GM23338 (cell line): Measurements from ENCODE around the gene USP2. TPM values are rescaled to one million over a fixed set of nuclear protein-coding genes. Genes with fewer than 3 reads are reported as not detected.

Source experiments
- EZH2 ChIP-seq: fragments of 200-600 bp; sonication (generic); IDR thresholded peaks from one replicate; pipeline ENCODE4 v1.8.0; 2017; ENCODE audit warnings: antibody characterized with exemption, mild to moderate bottlenecking, low read depth; ENCODE audit not compliant: unreplicated experiment
- NANOG ChIP-seq: IDR thresholded peaks from 2 replicates; pipeline ENCODE4 v1.6.1; 2016; ENCODE audit warnings: antibody characterized with exemption, borderline replicate concordance
- STAT1 ChIP-seq: IDR thresholded peaks from one replicate; pipeline ENCODE4 v1.6.1; 2016; ENCODE audit warnings: antibody characterized with exemption; ENCODE audit not compliant: unreplicated experiment
- ZNF114 ChIP-seq: fragments of 250-450 bp; sonication (Bioruptor Pico); IDR thresholded peaks from 2 replicates; pipeline ENCODE4 v1.5.0; 2020; ENCODE audit warnings: mild to moderate bottlenecking, moderate library complexity
- polyA plus RNA-seq: library from polyadenylated mRNA; unstranded; fragments of >200 nt; fragmentation: Nextera tagmentation; extraction: Ambion mirVana; gene quantifications from 2 replicates; pipeline ENCODE4 v1.2.1, GENCODE V29; 2016
- total RNA-seq: library from RNA; depleted of rRNA; stranded (reverse); fragments of >200 nt; shearing (Covaris generic); gene quantifications from 2 replicates; pipeline ENCODE4 v1.2.3, GENCODE V29; 2014
- TF ChIP-seq, protein P1 (sequence below): fragments of 250-450 bp; sonication (Bioruptor Pico); IDR thresholded peaks from 2 replicates; pipeline ENCODE4 v1.5.0; 2020; ENCODE audit warnings: mild to moderate bottlenecking, moderate library complexity
- TF ChIP-seq, protein P2 (sequence below): IDR thresholded peaks from one replicate; pipeline ENCODE4 v1.6.1; 2018; ENCODE audit warnings: antibody characterized with exemption; ENCODE audit not compliant: unreplicated experiment

USP2 gene
- total and polyA plus RNA-seq, 2 experiments from 2014 or later, result 4.9 to 5.0 TPM

DNA sequence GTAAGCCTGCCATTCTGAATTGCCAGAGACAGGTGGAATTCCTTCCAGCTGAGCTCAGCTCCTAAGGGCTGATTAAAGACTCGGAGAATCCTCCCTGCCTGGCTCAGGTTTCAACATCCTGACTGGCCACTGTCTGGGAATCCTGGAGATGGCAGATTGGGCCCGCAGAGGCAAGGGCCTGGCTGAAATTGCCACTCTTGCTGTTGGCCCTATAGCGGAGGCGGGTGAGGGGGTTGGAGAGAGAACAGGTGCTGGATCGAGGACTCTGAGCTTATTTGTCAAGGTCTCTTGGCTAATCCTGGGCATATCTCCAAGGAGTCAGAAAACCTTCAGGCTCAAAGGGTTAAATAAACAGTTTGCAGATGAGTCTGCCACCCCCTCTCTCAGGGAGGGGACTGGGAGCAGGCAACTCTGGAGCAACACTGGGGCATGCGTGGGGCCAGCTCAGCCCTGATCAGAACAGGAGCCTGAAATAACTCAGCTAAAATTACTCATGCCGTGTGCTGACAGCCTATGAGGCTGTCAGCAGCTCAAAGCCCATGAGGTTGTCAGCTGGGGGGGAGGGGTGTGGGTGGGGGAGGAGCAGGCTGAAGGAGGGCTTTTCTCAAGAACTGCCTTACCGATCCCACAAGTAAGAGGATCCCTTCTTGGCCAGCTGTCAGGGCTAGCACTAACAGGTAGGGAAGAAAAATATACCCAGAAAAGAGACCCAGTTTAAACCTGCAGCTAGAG, 20.3 kb downstream of the USP2 start (continued):
- TF ChIP-seq, protein P1, sequence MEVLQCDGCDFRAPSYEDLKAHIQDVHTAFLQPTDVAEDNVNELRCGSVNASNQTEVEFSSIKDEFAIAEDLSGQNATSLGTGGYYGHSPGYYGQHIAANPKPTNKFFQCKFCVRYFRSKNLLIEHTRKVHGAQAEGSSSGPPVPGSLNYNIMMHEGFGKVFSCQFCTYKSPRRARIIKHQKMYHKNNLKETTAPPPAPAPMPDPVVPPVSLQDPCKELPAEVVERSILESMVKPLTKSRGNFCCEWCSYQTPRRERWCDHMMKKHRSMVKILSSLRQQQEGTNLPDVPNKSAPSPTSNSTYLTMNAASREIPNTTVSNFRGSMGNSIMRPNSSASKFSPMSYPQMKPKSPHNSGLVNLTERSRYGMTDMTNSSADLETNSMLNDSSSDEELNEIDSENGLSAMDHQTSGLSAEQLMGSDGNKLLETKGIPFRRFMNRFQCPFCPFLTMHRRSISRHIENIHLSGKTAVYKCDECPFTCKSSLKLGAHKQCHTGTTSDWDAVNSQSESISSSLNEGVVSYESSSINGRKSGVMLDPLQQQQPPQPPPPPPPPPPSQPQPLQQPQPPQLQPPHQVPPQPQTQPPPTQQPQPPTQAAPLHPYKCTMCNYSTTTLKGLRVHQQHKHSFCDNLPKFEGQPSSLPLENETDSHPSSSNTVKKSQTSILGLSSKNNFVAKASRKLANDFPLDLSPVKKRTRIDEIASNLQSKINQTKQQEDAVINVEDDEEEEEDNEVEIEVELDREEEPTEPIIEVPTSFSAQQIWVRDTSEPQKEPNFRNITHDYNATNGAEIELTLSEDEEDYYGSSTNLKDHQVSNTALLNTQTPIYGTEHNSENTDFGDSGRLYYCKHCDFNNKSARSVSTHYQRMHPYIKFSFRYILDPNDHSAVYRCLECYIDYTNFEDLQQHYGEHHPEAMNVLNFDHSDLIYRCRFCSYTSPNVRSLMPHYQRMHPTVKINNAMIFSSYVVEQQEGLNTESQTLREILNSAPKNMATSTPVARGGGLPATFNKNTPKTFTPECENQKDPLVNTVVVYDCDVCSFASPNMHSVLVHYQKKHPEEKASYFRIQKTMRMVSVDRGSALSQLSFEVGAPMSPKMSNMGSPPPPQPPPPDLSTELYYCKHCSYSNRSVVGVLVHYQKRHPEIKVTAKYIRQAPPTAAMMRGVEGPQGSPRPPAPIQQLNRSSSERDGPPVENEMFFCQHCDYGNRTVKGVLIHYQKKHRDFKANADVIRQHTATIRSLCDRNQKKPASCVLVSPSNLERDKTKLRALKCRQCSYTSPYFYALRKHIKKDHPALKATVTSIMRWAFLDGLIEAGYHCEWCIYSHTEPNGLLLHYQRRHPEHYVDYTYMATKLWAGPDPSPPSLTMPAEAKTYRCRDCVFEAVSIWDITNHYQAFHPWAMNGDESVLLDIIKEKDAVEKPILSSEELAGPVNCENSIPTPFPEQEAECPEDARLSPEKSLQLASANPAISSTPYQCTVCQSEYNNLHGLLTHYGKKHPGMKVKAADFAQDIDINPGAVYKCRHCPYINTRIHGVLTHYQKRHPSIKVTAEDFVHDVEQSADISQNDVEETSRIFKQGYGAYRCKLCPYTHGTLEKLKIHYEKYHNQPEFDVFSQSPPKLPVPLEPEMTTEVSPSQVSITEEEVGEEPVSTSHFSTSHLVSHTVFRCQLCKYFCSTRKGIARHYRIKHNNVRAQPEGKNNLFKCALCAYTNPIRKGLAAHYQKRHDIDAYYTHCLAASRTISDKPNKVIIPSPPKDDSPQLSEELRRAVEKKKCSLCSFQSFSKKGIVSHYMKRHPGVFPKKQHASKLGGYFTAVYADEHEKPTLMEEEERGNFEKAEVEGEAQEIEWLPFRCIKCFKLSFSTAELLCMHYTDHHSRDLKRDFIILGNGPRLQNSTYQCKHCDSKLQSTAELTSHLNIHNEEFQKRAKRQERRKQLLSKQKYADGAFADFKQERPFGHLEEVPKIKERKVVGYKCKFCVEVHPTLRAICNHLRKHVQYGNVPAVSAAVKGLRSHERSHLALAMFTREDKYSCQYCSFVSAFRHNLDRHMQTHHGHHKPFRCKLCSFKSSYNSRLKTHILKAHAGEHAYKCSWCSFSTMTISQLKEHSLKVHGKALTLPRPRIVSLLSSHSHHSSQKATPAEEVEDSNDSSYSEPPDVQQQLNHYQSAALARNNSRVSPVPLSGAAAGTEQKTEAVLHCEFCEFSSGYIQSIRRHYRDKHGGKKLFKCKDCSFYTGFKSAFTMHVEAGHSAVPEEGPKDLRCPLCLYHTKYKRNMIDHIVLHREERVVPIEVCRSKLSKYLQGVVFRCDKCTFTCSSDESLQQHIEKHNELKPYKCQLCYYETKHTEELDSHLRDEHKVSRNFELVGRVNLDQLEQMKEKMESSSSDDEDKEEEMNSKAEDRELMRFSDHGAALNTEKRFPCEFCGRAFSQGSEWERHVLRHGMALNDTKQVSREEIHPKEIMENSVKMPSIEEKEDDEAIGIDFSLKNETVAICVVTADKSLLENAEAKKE (CRISPR knock-in tag), result no peak
- TF ChIP-seq STAT1 (no peak), NANOG (no peak), EZH2 (no peak), ZNF114 (CRISPR knock-in tag) (no peak)
- TF ChIP-seq, protein P2, sequence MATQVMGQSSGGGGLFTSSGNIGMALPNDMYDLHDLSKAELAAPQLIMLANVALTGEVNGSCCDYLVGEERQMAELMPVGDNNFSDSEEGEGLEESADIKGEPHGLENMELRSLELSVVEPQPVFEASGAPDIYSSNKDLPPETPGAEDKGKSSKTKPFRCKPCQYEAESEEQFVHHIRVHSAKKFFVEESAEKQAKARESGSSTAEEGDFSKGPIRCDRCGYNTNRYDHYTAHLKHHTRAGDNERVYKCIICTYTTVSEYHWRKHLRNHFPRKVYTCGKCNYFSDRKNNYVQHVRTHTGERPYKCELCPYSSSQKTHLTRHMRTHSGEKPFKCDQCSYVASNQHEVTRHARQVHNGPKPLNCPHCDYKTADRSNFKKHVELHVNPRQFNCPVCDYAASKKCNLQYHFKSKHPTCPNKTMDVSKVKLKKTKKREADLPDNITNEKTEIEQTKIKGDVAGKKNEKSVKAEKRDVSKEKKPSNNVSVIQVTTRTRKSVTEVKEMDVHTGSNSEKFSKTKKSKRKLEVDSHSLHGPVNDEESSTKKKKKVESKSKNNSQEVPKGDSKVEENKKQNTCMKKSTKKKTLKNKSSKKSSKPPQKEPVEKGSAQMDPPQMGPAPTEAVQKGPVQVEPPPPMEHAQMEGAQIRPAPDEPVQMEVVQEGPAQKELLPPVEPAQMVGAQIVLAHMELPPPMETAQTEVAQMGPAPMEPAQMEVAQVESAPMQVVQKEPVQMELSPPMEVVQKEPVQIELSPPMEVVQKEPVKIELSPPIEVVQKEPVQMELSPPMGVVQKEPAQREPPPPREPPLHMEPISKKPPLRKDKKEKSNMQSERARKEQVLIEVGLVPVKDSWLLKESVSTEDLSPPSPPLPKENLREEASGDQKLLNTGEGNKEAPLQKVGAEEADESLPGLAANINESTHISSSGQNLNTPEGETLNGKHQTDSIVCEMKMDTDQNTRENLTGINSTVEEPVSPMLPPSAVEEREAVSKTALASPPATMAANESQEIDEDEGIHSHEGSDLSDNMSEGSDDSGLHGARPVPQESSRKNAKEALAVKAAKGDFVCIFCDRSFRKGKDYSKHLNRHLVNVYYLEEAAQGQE, result no peak
